ENCODE results near the gene HS1BP3.

GRCh38 chr2:20638014-20638413 is 12.9 kb downstream of the HS1BP3 start:
- no peak for TF ChIP-seq CTCF (IDR thresholded peaks at IDR 0.05; ENCODE audit: low read depth, low read length, poor library complexity, severe bottlenecking)
- no peak for TF ChIP-seq EZH2phosphoT487 (IDR thresholded peaks at IDR 0.05; ENCODE audit: borderline replicate concordance, low read length)

All from DOHH2 (cell line).